Kidney (tissue), 14 donors: ENCODE data around the gene NOG. TPM values are rescaled to one million over a fixed set of nuclear protein-coding genes. Genes with fewer than 3 reads are reported as not detected.

ENCODE experiments used
- DNase-seq, 5 donors: peaks; one replicate each; pipeline ENCODE4 v3.0.0-alpha.2; 2013 to 2020
- FAIRE-seq: peaks from 2 replicates; lab custom pipeline; 2012; peaks lifted over from hg19 to GRCh38; lab: Jason Lieb, UNC
- H3K27ac ChIP-seq, 2 donors: one replicate each; pipeline ENCODE4 v1.7.0; 2013; ENCODE audit warnings: low read depth in 2 of 2, low read length in 2 of 2, inconsistent platforms in 1 of 2
- H3K27me3 ChIP-seq: one replicate; pipeline ENCODE4 v1.7.1; 2013; ENCODE audit warnings: low read length, inconsistent platforms; ENCODE audit not compliant: control insufficient read depth, insufficient read depth
- H3K36me3 ChIP-seq, 3 donors: one replicate each; pipeline versions ENCODE4 v1.7.0 to v1.7.1; 2013; ENCODE audit warnings: low read length in 3 of 3, control low read depth in 1 of 3, inconsistent platforms in 1 of 3; ENCODE audit not compliant: insufficient read depth in 3 of 3, control insufficient read depth in 2 of 3
- H3K4me1 ChIP-seq, 3 donors: one replicate each; pipeline versions ENCODE4 v1.7.0 to v1.7.1; 2013; ENCODE audit warnings: low read length in 3 of 3, inconsistent platforms in 1 of 3, low read depth in 1 of 3; ENCODE audit not compliant: control insufficient read depth in 2 of 3, insufficient read depth in 2 of 3
- H3K4me3 ChIP-seq, 3 donors: one replicate each; pipeline versions ENCODE4 v1.7.0 to v1.8.1; 2013; ENCODE audit warnings: low read length in 3 of 3, control low read depth in 1 of 3, inconsistent platforms in 1 of 3
- H3K9ac ChIP-seq, 3 donors: one replicate each; pipeline versions ENCODE4 v1.7.0 to v1.7.1; 2013; ENCODE audit warnings: low read length in 3 of 3, control low read depth in 1 of 3, inconsistent platforms in 1 of 3
- H3K9me3 ChIP-seq, 3 donors: one replicate each; pipeline versions ENCODE4 v1.7.0 to v1.7.1; 2013; ENCODE audit warnings: low read length in 3 of 3, control low read depth in 1 of 3, inconsistent platforms in 1 of 3; ENCODE audit not compliant: control insufficient read depth in 2 of 3, insufficient read depth in 1 of 3
- CTCF ChIP-seq: IDR thresholded peaks from 3 replicates; pipeline ENCODE4 v1.5.1; 2012; ENCODE audit warnings: mild to moderate bottlenecking, moderate library complexity, borderline replicate concordance; ENCODE audit not compliant: insufficient read depth; ENCODE audit errors: extremely low read depth
- intact Hi-C: fragments of 100-400 bp; cut with DNase I; formaldehyde crosslinking; loops from one replicate; pipeline ENCODE4 v1.11.1; 2022
- polyA plus RNA-seq: library from polyadenylated mRNA; stranded (reverse); fragments of 350-450 nt; fragmentation: Illumina TruSeq; extraction: RNeasy Lipid Tissue Mini Kit (QIAGEN cat#74804); gene quantifications from one replicate; pipeline ENCODE4 v1.2.3, GENCODE V29; 2014; ENCODE audit warnings: low read depth, low replicate concordance; ENCODE audit not compliant: insufficient read depth
- total RNA-seq: library from RNA; stranded (reverse); fragmentation: NEBNext Ultra II Directional; extraction: Animal tissue kit (Norgen Biotek cat#: 25700); gene quantifications from one replicate; pipeline ENCODE4 v1.2.1, GENCODE V29; 2021
- donor health status: control.
- donor health status: control.
- donor health status: control.
- donor health status: control.
- donor health status: control.
- donor health status: DM: yes; HTN: yes; CAD: no.
- donor health status: Normal renal cell carcinoma (clear cell type).

NOG gene
- total and polyA plus RNA-seq, 2 donors from 2014 or later = 0.34 to 0.98 TPM

- intact Hi-C loops = no loop called here
- FAIRE-seq = no peak
- Histone ChIP-seq H3K4me3 (no peak overlapping the region), H3K9ac (no peak overlapping the region), H3K27me3 (no peaks in the 10 kb centered on the region), H3K9me3 (no peaks in the 10 kb centered on the region), H3K27ac (no peak overlapping the region), H3K36me3 (no peaks in the 10 kb centered on the region), H3K4me1 (no peaks in the 10 kb centered on the region)
- TF ChIP-seq CTCF = no peak
- no peak for DNase-seq
Observed at GRCh38 chr17:56610321-56610720, 16.8 kb downstream of the NOG start.

GRCh38 chr17:56613131-56613530 is 19.6 kb downstream of the NOG start:
- Histone ChIP-seq H3K9ac (no peak overlapping the region), H3K36me3 (no peaks in the 10 kb centered on the region), H3K4me1 (no peaks in the 10 kb centered on the region), H3K9me3 (no peaks in the 10 kb centered on the region), H3K27me3 (no peaks in the 10 kb centered on the region), H3K4me3 (no peak overlapping the region), H3K27ac (no peak overlapping the region)
- DNase-seq (no peak), FAIRE-seq (no peak)
- intact Hi-C loops = no loop called here
- no peak for TF ChIP-seq CTCF

GRCh38 chr17:56614522-56614921 is 21.0 kb downstream of the NOG start:
- Histone ChIP-seq H3K4me3 (no peak overlapping the region), H3K9me3 (no peaks in the 10 kb centered on the region), H3K4me1 (no peaks in the 10 kb centered on the region), H3K36me3 (no peaks in the 10 kb centered on the region), H3K9ac (no peak overlapping the region), H3K27me3 (no peaks in the 10 kb centered on the region), H3K27ac (no peak overlapping the region)
- intact Hi-C loops = no loop called here
- DNase-seq (no peak), FAIRE-seq (no peak)
- no peak for TF ChIP-seq CTCF

GRCh38 chr17:56616239-56616638 is 22.7 kb downstream of the NOG start:
- no peak for TF ChIP-seq CTCF
- Histone ChIP-seq H3K4me3 (no peak overlapping the region), H3K36me3 (no peaks in the 10 kb centered on the region), H3K9ac (no peak overlapping the region), H3K27ac (no peak overlapping the region), H3K4me1 (no peaks in the 10 kb centered on the region), H3K27me3 (no peaks in the 10 kb centered on the region), H3K9me3 (no peaks in the 10 kb centered on the region)
- intact Hi-C loops = no loop called here
- DNase-seq (no peak), FAIRE-seq (no peak)
